Kidney (tissue), 22 donors: ENCODE results near the gene TAS2R4. TPM values are rescaled to one million over a fixed set of nuclear protein-coding genes. Genes with fewer than 3 reads are reported as not detected.

ENCODE experiments used
- DNase-seq, 5 donors: peaks; one replicate each; pipeline ENCODE4 v3.0.0-alpha.2; 2013 to 2020
- FAIRE-seq: peaks from 2 replicates; lab custom pipeline; 2012; peaks lifted over from hg19 to GRCh38; lab: Jason Lieb, UNC
- H3K27ac ChIP-seq, 2 donors: one replicate each; pipeline ENCODE4 v1.7.0; 2013; ENCODE audit warnings: low read depth in 2 of 2, low read length in 2 of 2, inconsistent platforms in 1 of 2
- H3K27me3 ChIP-seq: one replicate; pipeline ENCODE4 v1.7.1; 2013; ENCODE audit warnings: low read length, inconsistent platforms; ENCODE audit not compliant: control insufficient read depth, insufficient read depth
- H3K36me3 ChIP-seq, 3 donors: one replicate each; pipeline versions ENCODE4 v1.7.0 to v1.7.1; 2013; ENCODE audit warnings: low read length in 3 of 3, control low read depth in 1 of 3, inconsistent platforms in 1 of 3; ENCODE audit not compliant: insufficient read depth in 3 of 3, control insufficient read depth in 2 of 3
- H3K4me1 ChIP-seq, 3 donors: one replicate each; pipeline versions ENCODE4 v1.7.0 to v1.7.1; 2013; ENCODE audit warnings: low read length in 3 of 3, inconsistent platforms in 1 of 3, low read depth in 1 of 3; ENCODE audit not compliant: control insufficient read depth in 2 of 3, insufficient read depth in 2 of 3
- H3K4me3 ChIP-seq, 3 donors: one replicate each; pipeline versions ENCODE4 v1.7.0 to v1.8.1; 2013; ENCODE audit warnings: low read length in 3 of 3, control low read depth in 1 of 3, inconsistent platforms in 1 of 3
- H3K9ac ChIP-seq, 3 donors: one replicate each; pipeline versions ENCODE4 v1.7.0 to v1.7.1; 2013; ENCODE audit warnings: low read length in 3 of 3, control low read depth in 1 of 3, inconsistent platforms in 1 of 3
- H3K9me3 ChIP-seq, 3 donors: one replicate each; pipeline versions ENCODE4 v1.7.0 to v1.7.1; 2013; ENCODE audit warnings: low read length in 3 of 3, control low read depth in 1 of 3, inconsistent platforms in 1 of 3; ENCODE audit not compliant: control insufficient read depth in 2 of 3, insufficient read depth in 1 of 3
- CTCF ChIP-seq: IDR thresholded peaks from 3 replicates; pipeline ENCODE4 v1.5.1; 2012; ENCODE audit warnings: mild to moderate bottlenecking, moderate library complexity, borderline replicate concordance; ENCODE audit not compliant: insufficient read depth; ENCODE audit errors: extremely low read depth
- intact Hi-C: fragments of 100-400 bp; cut with DNase I; formaldehyde crosslinking; loops from one replicate; pipeline ENCODE4 v1.11.1; 2022
- long read RNA-seq, 10 donors: library from polyadenylated mRNA in 1 of 10; unstranded in 1 of 10; transcript quantifications; one replicate each; pipeline ENCODE4 v2.0.0 and lab custom pipeline, GENCODE V29; 2021 to 2026
- polyA plus RNA-seq: library from polyadenylated mRNA; stranded (reverse); fragments of 350-450 nt; fragmentation: Illumina TruSeq; extraction: RNeasy Lipid Tissue Mini Kit (QIAGEN cat#74804); gene quantifications from one replicate; pipeline ENCODE4 v1.2.3, GENCODE V29; 2014; ENCODE audit warnings: low read depth, low replicate concordance; ENCODE audit not compliant: insufficient read depth
- total RNA-seq: library from RNA; stranded (reverse); fragmentation: NEBNext Ultra II Directional; extraction: Animal tissue kit (Norgen Biotek cat#: 25700); gene quantifications from one replicate; pipeline ENCODE4 v1.2.1, GENCODE V29; 2021
- donor health status: control.
- donor health status: control.
- donor health status: control.
- donor health status: control.
- donor health status: control.
- donor health status: DM: yes; HTN: yes; CAD: no.
- donor health status: Normal renal cell carcinoma (clear cell type).

The TAS2R4 gene
- total RNA-seq (2.5 TPM), polyA plus RNA-seq (not detected)
- long read RNA-seq, donor 1, partial matches to known transcripts = 0 of 1 reads
- long read RNA-seq, donor 1, other reads (novel, unspliced or antisense) = 0 of 1 reads
- long read RNA-seq, donor 2, transcript TAS2R4-201 (1 exons, 2,378 nt) = major isoform, 5 of 5 reads
- long read RNA-seq, donor 2, partial matches to known transcripts = 0 of 5 reads
- long read RNA-seq, donor 2, other reads (novel, unspliced or antisense) = 0 of 5 reads
- long read RNA-seq, donor 3, transcript TAS2R4-201 (1 exons, 2,378 nt) = major isoform, 6 of 6 reads
- long read RNA-seq, donor 3, partial matches to known transcripts = 0 of 6 reads
- long read RNA-seq, donor 3, other reads (novel, unspliced or antisense) = 0 of 6 reads
- long read RNA-seq, donor 4, partial matches to known transcripts = 0 of 4 reads
- long read RNA-seq, donor 4, other reads (novel, unspliced or antisense) = 0 of 4 reads
- long read RNA-seq, donor 5 = 0 reads
- long read RNA-seq, donor 6, partial matches to known transcripts = 0 of 2 reads
- long read RNA-seq, donor 6, other reads (novel, unspliced or antisense) = 0 of 2 reads
- long read RNA-seq, donor 7 = 0 reads
- long read RNA-seq, donor 8, partial matches to known transcripts = 0 of 2 reads
- long read RNA-seq, donor 8, other reads (novel, unspliced or antisense) = 0 of 2 reads
- long read RNA-seq, donor 9 = 0 reads
- long read RNA-seq, donor 10, transcript TAS2R4-201 (1 exons, 2,378 nt) = major isoform, 5 of 5 reads
- long read RNA-seq, donor 10, partial matches to known transcripts = 0 of 5 reads
- long read RNA-seq, donor 10, other reads (novel, unspliced or antisense) = 0 of 5 reads

- Histone ChIP-seq H3K27ac (no peak within 1 kb of the TSS), H3K27me3 (no peaks in the 10 kb centered on the region), H3K4me3 (no peak within 1 kb of the TSS), H3K36me3 (peaks cover 0 to 9% (median 3%) of the 10 kb centered on the region in 3 donors), H3K9ac (no peak within 1 kb of the TSS), H3K9me3 (no peaks in the 10 kb centered on the region), H3K4me1 (no peaks in the 10 kb centered on the region)
- FAIRE-seq = no peak
- intact Hi-C loops = no loop called here
- TF ChIP-seq CTCF = no peak
- DNase-seq = no peak
These were observed at the start of gene TAS2R4 for GRCh38 chr7:141776374-141776773. Gene TAS2R4 (plus strand): TSS chr7:141776674. CDS start chr7:141778489, 1,815 bp downstream.

GRCh38 chr7:141729020-141729419 lies 47.5 kb upstream of the TAS2R4 start:
- Histone ChIP-seq H3K4me1 (no peaks in the 10 kb centered on the region), H3K36me3 (no peaks in the 10 kb centered on the region), H3K27ac (no peak overlapping the region), H3K4me3 (no peak overlapping the region), H3K27me3 (no peaks in the 10 kb centered on the region), H3K9me3 (no peaks in the 10 kb centered on the region), H3K9ac (no peak overlapping the region)
- no peak for DNase-seq
- TF ChIP-seq CTCF = no peak
- FAIRE-seq = no peak
- intact Hi-C loops = no loop called here

- Histone ChIP-seq H3K9me3 (no peaks in the 10 kb centered on the region), H3K27me3 (no peaks in the 10 kb centered on the region), H3K9ac (no peak overlapping the region), H3K4me3 (no peak overlapping the region), H3K27ac (no peak overlapping the region), H3K36me3 (no peaks in the 10 kb centered on the region), H3K4me1 (no peaks in the 10 kb centered on the region)
- no peak for DNase-seq
- TF ChIP-seq CTCF = no peak
- intact Hi-C loops = no loop called here
- FAIRE-seq = no peak
These were observed 44.9 kb upstream of the TAS2R4 start for GRCh38 chr7:141731476-141732149.
